ENCODE results near the gene PSTK. TPM values are rescaled to one million over a fixed set of nuclear protein-coding genes. Genes with fewer than 3 reads are reported as not detected.

The PSTK gene, protein sequence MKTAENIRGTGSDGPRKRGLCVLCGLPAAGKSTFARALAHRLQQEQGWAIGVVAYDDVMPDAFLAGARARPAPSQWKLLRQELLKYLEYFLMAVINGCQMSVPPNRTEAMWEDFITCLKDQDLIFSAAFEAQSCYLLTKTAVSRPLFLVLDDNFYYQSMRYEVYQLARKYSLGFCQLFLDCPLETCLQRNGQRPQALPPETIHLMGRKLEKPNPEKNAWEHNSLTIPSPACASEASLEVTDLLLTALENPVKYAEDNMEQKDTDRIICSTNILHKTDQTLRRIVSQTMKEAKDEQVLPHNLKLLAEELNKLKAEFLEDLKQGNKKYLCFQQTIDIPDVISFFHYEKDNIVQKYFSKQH
- total RNA-seq (2011; cell fraction: chromatin; rRNA removed; ENCODE audit: low replicate concordance) = 7.6 and 11.3 TPM in 2 replicates
- total RNA-seq (2011; cell fraction: nucleolus; rRNA removed) = 4.2 and 6.6 TPM in 2 replicates
- total RNA-seq (2011; cell fraction: nucleoplasm; rRNA removed) = 9.5 and 17.5 TPM in 2 replicates
- 10.5 and 13.2 TPM in 2 replicates for total RNA-seq (2014; rRNA removed)
- total RNA-seq (2014; rRNA removed; fragmentation: Illumina TruSeq; extraction: Trizol) = 16.3 and 18.9 TPM in 2 replicates
- total RNA-seq (2015; rRNA removed; fragmentation: Illumina TruSeq; extraction: Trizol) = 12.7 and 13.8 TPM in 2 replicates
- 14.3 and 17.0 TPM in 2 replicates for total RNA-seq (2021)
- 18.9 and 21.5 TPM in 2 replicates for polyA plus RNA-seq (2011; rRNA removed)
- 7.3 and 11.0 TPM in 2 replicates for polyA plus RNA-seq (2011; cell fraction: cytosol; rRNA removed)
- 8.7 and 9.7 TPM in 2 replicates for polyA plus RNA-seq (2011; cell fraction: nucleus; rRNA removed)
- 11.5 and 14.8 TPM in 2 replicates for polyA plus RNA-seq (2012)
- polyA plus RNA-seq (2014; fragmentation: Illumina TruSeq; extraction: Trizol) = 16.3 and 16.4 TPM in 2 replicates
- polyA plus RNA-seq (2014; fragmentation: Nextera tagmentation; extraction: Ambion mirVana) = 10 to 100 TPM; 46.5 to 49.7 TPM
- polyA plus RNA-seq (2014; rRNA removed) = 19.3 and 23.3 TPM in 2 replicates
- 12.3 and 12.8 TPM in 2 replicates for polyA minus RNA-seq (2011; rRNA and poly(A)+ RNA removed)
- polyA minus RNA-seq (2011; cell fraction: cytosol; rRNA and poly(A)+ RNA removed) = 4.7 and 4.9 TPM in 2 replicates
- polyA minus RNA-seq (2011; cell fraction: nucleus; rRNA and poly(A)+ RNA removed) = 5.4 and 7.1 TPM in 2 replicates
- percentile 63 among the genes with signal in this experiment for Bru-seq, nascent RNA
- BruChase-seq, experiment 1, labeled RNA remaining after a 2-hour chase = percentile 72 among the genes with signal in this experiment
- BruChase-seq, experiment 2, labeled RNA remaining after a 6-hour chase = percentile 77 among the genes with signal in this experiment
- long read RNA-seq, experiment 1, transcript PSTK-203 (6 exons, 1,098 nt) = major isoform, 8 of 60 reads
- long read RNA-seq, experiment 1, partial matches to known transcripts = 6 of 60 reads
- long read RNA-seq, experiment 1, other reads (novel, unspliced or antisense) = 40 of 60 reads
- long read RNA-seq, experiment 2, partial matches to known transcripts = 0 of 14 reads
- long read RNA-seq, experiment 2, other reads (novel, unspliced or antisense) = 9 of 14 reads
- long read RNA-seq, experiment 3, transcript PSTK-201 (7 exons, 1,705 nt) = major isoform, 5 of 29 reads
- long read RNA-seq, experiment 3, partial matches to known transcripts = 0 of 29 reads
- long read RNA-seq, experiment 3, other reads (novel, unspliced or antisense) = 20 of 29 reads

DNA sequence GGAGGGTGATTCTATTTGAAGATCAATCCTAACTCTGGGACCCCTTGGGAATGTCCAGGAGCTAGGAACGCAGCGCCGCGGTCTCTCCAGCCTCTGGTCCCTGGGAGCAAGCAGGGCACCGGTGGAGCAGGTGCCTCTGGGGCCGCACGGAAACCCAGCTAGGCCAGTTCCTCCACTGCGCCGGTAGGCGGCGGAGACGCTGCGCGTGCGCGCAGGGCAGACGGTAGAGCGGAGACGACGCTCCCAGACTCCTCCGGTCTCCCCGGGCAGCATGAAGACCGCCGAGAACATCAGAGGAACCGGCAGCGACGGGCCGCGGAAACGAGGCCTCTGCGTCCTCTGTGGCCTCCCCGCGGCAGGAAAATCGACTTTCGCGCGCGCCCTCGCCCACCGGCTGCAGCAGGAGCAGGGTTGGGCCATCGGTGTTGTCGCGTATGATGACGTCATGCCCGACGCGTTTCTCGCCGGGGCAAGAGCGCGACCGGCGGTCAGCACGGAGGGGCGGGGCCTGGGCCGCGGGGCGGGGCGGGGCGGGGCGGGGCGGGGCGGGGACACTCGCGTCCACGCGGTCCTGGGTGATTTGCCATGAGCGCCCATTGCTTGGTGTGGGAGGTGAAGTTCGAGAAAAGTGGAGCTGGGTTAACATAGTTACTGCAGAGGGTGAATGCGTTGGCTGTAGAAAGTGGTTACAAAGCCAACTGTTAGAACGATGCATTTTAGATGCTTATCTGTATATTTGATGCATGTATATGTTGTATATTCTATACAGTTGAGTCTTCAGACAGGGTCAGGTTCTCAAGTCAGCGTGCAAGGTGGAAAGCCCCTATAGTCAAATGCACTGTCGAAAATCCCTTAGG lies at the start of gene PSTK:
TSS of gene PSTK (plus strand) at position 193 of the 857 bp plus-strand sequence. CDS start at position 272, 79 bp downstream.
- Histone ChIP-seq H3K4me1 (replicated peaks in 1 of 2; ENCODE audit: control insufficient read depth in 2 of 2, insufficient read depth in 2 of 2, low read length in 2 of 2) (peaks cover 7 to 8% of the 10 kb centered on the region in 2 experiments; a peak in 4 of 5 replicates), H3K36me3 (ENCODE audit: control insufficient read depth, insufficient read depth, low read length) (peaks cover 18% of the 10 kb centered on the region; the same call in 2 of the 3 replicates), H3K27ac (ENCODE audit: extremely low read depth, low read depth, low read length) (peak within 1 kb of the TSS; percentile 95), H3K4me2 (ENCODE audit: insufficient read depth, low read length) (peak within 1 kb of the TSS; percentile 85), H3K9me1 (ENCODE audit: control insufficient read depth, insufficient read depth, low read length) (no peaks in the 10 kb centered on the region), H2AFZ (ENCODE audit: low read depth, low read length) (peak within 1 kb of the TSS; percentile 99), H4K20me1 (replicated peaks; ENCODE audit: control insufficient read depth, insufficient read depth, low read length) (no peaks in the 10 kb centered on the region), H3K9ac (ENCODE audit: insufficient read depth in 1 of 2, low read depth in 2 of 2, low read length in 2 of 2) (peak within 1 kb of the TSS; percentile 88 to 97), H3K27me3 (ENCODE audit: control insufficient read depth in 2 of 2, insufficient read depth in 2 of 2, low read length in 2 of 2) (no peaks in the 10 kb centered on the region), H3K9me3 (replicated peaks; ENCODE audit: control insufficient read depth, insufficient read depth, low read depth, low read length) (no peaks in the 10 kb centered on the region), H3K4me3 (peak within 1 kb of the TSS; percentile 58), H3K79me2 (ENCODE audit: control insufficient read depth, insufficient read depth, low read length) (peaks cover 9% of the 10 kb centered on the region; the same call in 2 of the 3 replicates)
- ChIA-PET CTCF (ENCODE audit: low intra/inter-chr PET ratio) (no interaction called here), POLR2A (interaction anchor here (0.7 to 1.9 kb wide), 4 partner anchors 9 to 105 kb away, joined by 3 to 8 read pairs (median 4); partner anchors contain the start of gene C10orf88)
- in situ Hi-C loops (cut with MboI) = no loop called here
- intact Hi-C loops (cut with micrococcal nuclease) = no loop called here
- TSS peak; percentile 93 for BruUV-seq (replicated peaks)
- peak; percentile 98 for ATAC-seq
- peak; percentile 86 to 89 (median 88) for DNase-seq (ENCODE audit: extremely low read depth in 1 of 4, low spot score in 3 of 4)
- 0% methylated on average over 19 of the region's 73 CpGs for WGBS (ENCODE audit: insufficient coverage, low coverage, missing lambda C conversion rate)
- FAIRE-seq = peak; percentile 37
- no peak for TF ChIP-seq FOXJ3 (CRISPR knock-in tag; IDR thresholded peaks at IDR 0.05)
- no peak for TF ChIP-seq HDAC3 (IDR thresholded peaks at IDR 0.05; ENCODE audit: borderline replicate concordance, partially characterized antibody)
- no peak for TF ChIP-seq WHSC1 (IDR thresholded peaks at IDR 0.05; ENCODE audit: low read length)
- TF ChIP-seq, protein P1, sequence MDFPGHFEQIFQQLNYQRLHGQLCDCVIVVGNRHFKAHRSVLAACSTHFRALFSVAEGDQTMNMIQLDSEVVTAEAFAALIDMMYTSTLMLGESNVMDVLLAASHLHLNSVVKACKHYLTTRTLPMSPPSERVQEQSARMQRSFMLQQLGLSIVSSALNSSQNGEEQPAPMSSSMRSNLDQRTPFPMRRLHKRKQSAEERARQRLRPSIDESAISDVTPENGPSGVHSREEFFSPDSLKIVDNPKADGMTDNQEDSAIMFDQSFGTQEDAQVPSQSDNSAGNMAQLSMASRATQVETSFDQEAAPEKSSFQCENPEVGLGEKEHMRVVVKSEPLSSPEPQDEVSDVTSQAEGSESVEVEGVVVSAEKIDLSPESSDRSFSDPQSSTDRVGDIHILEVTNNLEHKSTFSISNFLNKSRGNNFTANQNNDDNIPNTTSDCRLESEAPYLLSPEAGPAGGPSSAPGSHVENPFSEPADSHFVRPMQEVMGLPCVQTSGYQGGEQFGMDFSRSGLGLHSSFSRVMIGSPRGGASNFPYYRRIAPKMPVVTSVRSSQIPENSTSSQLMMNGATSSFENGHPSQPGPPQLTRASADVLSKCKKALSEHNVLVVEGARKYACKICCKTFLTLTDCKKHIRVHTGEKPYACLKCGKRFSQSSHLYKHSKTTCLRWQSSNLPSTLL (IDR thresholded peaks at IDR 0.05) = no peak
- TF ChIP-seq, protein P2, sequence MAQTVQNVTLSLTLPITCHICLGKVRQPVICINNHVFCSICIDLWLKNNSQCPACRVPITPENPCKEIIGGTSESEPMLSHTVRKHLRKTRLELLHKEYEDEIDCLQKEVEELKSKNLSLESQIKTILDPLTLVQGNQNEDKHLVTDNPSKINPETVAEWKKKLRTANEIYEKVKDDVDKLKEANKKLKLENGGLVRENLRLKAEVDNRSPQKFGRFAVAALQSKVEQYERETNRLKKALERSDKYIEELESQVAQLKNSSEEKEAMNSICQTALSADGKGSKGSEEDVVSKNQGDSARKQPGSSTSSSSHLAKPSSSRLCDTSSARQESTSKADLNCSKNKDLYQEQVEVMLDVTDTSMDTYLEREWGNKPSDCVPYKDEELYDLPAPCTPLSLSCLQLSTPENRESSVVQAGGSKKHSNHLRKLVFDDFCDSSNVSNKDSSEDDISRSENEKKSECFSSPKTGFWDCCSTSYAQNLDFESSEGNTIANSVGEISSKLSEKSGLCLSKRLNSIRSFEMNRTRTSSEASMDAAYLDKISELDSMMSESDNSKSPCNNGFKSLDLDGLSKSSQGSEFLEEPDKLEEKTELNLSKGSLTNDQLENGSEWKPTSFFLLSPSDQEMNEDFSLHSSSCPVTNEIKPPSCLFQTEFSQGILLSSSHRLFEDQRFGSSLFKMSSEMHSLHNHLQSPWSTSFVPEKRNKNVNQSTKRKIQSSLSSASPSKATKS (CRISPR knock-in tag; IDR thresholded peaks at IDR 0.05) = no peak
- no peak for TF ChIP-seq POU5F1 (IDR thresholded peaks at IDR 0.05; ENCODE audit: borderline replicate concordance, low read depth, low read length, partially characterized antibody)
- no peak for TF ChIP-seq NFRKB (IDR thresholded peaks at IDR 0.05; ENCODE audit: low read depth)
- TF ChIP-seq, protein P3, sequence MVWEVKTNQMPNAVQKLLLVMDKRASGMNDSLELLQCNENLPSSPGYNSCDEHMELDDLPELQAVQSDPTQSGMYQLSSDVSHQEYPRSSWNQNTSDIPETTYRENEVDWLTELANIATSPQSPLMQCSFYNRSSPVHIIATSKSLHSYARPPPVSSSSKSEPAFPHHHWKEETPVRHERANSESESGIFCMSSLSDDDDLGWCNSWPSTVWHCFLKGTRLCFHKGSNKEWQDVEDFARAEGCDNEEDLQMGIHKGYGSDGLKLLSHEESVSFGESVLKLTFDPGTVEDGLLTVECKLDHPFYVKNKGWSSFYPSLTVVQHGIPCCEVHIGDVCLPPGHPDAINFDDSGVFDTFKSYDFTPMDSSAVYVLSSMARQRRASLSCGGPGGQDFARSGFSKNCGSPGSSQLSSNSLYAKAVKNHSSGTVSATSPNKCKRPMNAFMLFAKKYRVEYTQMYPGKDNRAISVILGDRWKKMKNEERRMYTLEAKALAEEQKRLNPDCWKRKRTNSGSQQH (CRISPR knock-in tag; IDR thresholded peaks at IDR 0.05) = no peak

Data from K562 (cell line).